Endothelial cell of umbilical vein (primary cell): ENCODE results near the gene MOB1B. TPM values are rescaled to one million over a fixed set of nuclear protein-coding genes. Genes with fewer than 3 reads are reported as not detected.

Experiments used
- BruUV-seq: library from RNA; stranded (reverse); fragments of 400-500 nt; replicated peaks from 2 replicates; lab custom pipeline; 2021; lab: Mats Ljungman, UMichigan
- CTCF ChIA-PET: fragments of 300-600, 350-600 bp; sonication (Branson Sonifier 250); formaldehyde crosslinking; loops from one replicate; lab custom pipeline; 2021; ENCODE audit warnings: antibody characterized with exemption, inconsistent platforms; lab: Charles Lee
- POLR2A ChIA-PET: fragments of 300-600, 350-600 bp; sonication (Branson Sonifier 250); formaldehyde crosslinking; loops from one replicate; lab custom pipeline; 2021; ENCODE audit warnings: antibody characterized with exemption, inconsistent platforms; lab: Charles Lee
- DNase-seq: peaks from one replicate; pipeline ENCODE4 v3.0.0-alpha.2; 2011; ENCODE audit warnings: low read depth, low spot score
- FAIRE-seq: peaks from 2 replicates; lab custom pipeline; 2011; peaks lifted over from hg19 to GRCh38; lab: Jason Lieb, UNC
- H2AFZ ChIP-seq: 2 replicates; pipeline ENCODE4 v1.6.0; 2012; ENCODE audit warnings: low read depth, low read length, control low read depth, inconsistent platforms
- H3K27ac ChIP-seq: 2 replicates; pipeline ENCODE4 v1.5.1; 2011; ENCODE audit warnings: low read depth, mild to moderate bottlenecking, control low read depth, low read length, moderate library complexity; ENCODE audit not compliant: insufficient read depth
- H3K27me3 ChIP-seq, 2 experiments: 2 replicates each; pipeline versions ENCODE4 v1.6.0 to v1.6.1; 2011; ENCODE audit warnings: low read length in 2 of 2, mixed read lengths in 1 of 2; ENCODE audit not compliant: control insufficient read depth in 2 of 2, insufficient read depth in 2 of 2
- H3K36me3 ChIP-seq, 2 experiments: 2 replicates in 1 of 2; 3 replicates in 1 of 2; pipeline ENCODE4 v1.5.1; 2011; ENCODE audit warnings: low read length in 2 of 2, mild to moderate bottlenecking in 1 of 2, moderate library complexity in 1 of 2; ENCODE audit not compliant: control insufficient read depth in 2 of 2, insufficient read depth in 2 of 2; ENCODE audit errors: extremely low read depth in 1 of 2
- H3K4me1 ChIP-seq: 3 replicates; pipeline ENCODE4 v1.5.1; 2011; ENCODE audit warnings: mild to moderate bottlenecking, low read length; ENCODE audit not compliant: control insufficient read depth, insufficient read depth; ENCODE audit errors: extremely low read depth
- H3K4me2 ChIP-seq: 2 replicates; pipeline ENCODE4 v1.6.1; 2011; ENCODE audit warnings: low read length, control low read depth, mixed read lengths; ENCODE audit not compliant: insufficient read depth
- H3K4me3 ChIP-seq, 3 experiments: fragments of 200-600 bp in 1 of 3; sonication (generic), shearing (Covaris generic) in 1 of 3; replicated peaks in 1 of 3; 2 replicates each; pipeline ENCODE4 v1.5.1; 2011 to 2016; ENCODE audit warnings: control low read depth in 3 of 3, low read length in 3 of 3, mild to moderate bottlenecking in 2 of 3, inconsistent platforms in 1 of 3, low read depth in 1 of 3, moderate library complexity in 1 of 3; ENCODE audit not compliant: insufficient read depth in 1 of 3
- H3K79me2 ChIP-seq: 2 replicates; pipeline ENCODE4 v1.6.0; 2012; ENCODE audit warnings: low read length, inconsistent platforms; ENCODE audit not compliant: control insufficient read depth, insufficient read depth
- H3K9ac ChIP-seq: replicated peaks from 2 replicates; pipeline ENCODE3; 2011; ENCODE audit warnings: low read length, control low read depth; ENCODE audit not compliant: insufficient read depth; ENCODE audit errors: extremely low read depth
- H3K9me1 ChIP-seq: replicated peaks from 3 replicates; pipeline ENCODE4 v1.6.0; 2011; ENCODE audit warnings: mild to moderate bottlenecking, low read length; ENCODE audit not compliant: control insufficient read depth, insufficient read depth; ENCODE audit errors: extremely low read depth
- H3K9me3 ChIP-seq: replicated peaks from 2 replicates; pipeline ENCODE4 v1.5.1; 2012; ENCODE audit warnings: low read length, inconsistent platforms; ENCODE audit not compliant: control insufficient read depth, insufficient read depth
- H4K20me1 ChIP-seq: replicated peaks from 2 replicates; pipeline ENCODE3; 2011; ENCODE audit warnings: mild to moderate bottlenecking, low read length; ENCODE audit not compliant: control insufficient read depth, insufficient read depth; ENCODE audit errors: extremely low read depth
- CTCF ChIP-seq, 2 donors: IDR thresholded peaks; 1 replicate in 1 of 2; 2 replicates in 1 of 2; pipeline ENCODE4 v1.5.1; 2011; ENCODE audit warnings: low read length in 2 of 2, mild to moderate bottlenecking in 2 of 2, moderate library complexity in 2 of 2, control low read depth in 1 of 2, inconsistent platforms in 1 of 2, low read depth in 1 of 2; ENCODE audit not compliant: insufficient read depth in 1 of 2; ENCODE audit errors: extremely low read depth in 1 of 2
- EZH2 ChIP-seq: IDR thresholded peaks from 2 replicates; pipeline ENCODE4 v1.6.1; 2012; ENCODE audit warnings: borderline replicate concordance, low read depth, mild to moderate bottlenecking, moderate library complexity, low read length, inconsistent platforms; ENCODE audit not compliant: severe bottlenecking
- FOS ChIP-seq: IDR thresholded peaks from 2 replicates; pipeline ENCODE4 v1.6.1; 2011; ENCODE audit warnings: mild to moderate bottlenecking, low read length, moderate library complexity, borderline replicate concordance; ENCODE audit not compliant: insufficient read depth
- GATA2 ChIP-seq: IDR thresholded peaks from 2 replicates; pipeline ENCODE4 v1.7.0; 2011; ENCODE audit warnings: low read depth, mild to moderate bottlenecking, moderate library complexity, mixed read lengths, low read length; ENCODE audit not compliant: insufficient read length, insufficient read depth
- JUN ChIP-seq: IDR thresholded peaks from 2 replicates; pipeline ENCODE4 v1.6.1; 2011; ENCODE audit warnings: borderline replicate concordance, low read depth; ENCODE audit not compliant: insufficient read length, insufficient read depth
- MAX ChIP-seq: IDR thresholded peaks from 2 replicates; pipeline ENCODE4 v1.6.1; 2011; ENCODE audit not compliant: insufficient read depth, insufficient read length
- MYC ChIP-seq: IDR thresholded peaks from one replicate; pipeline ENCODE4 v1.6.1; 2011; ENCODE audit warnings: mild to moderate bottlenecking, low read depth, low read length
- POLR2A ChIP-seq: IDR thresholded peaks from 2 replicates; pipeline ENCODE4 v1.6.1; 2012; ENCODE audit warnings: low read depth, mild to moderate bottlenecking, control low read depth, low read length
- POLR2AphosphoS5 ChIP-seq: IDR thresholded peaks from 2 replicates; pipeline ENCODE4 v1.6.1; 2012; ENCODE audit warnings: low read depth, mild to moderate bottlenecking, control low read depth, low read length, moderate library complexity; ENCODE audit not compliant: insufficient read depth
- dilution Hi-C: fragments of 300-500 bp; cut with MboI; formaldehyde crosslinking; loops from one replicate; pipeline ENCODE4 v1.15.0; 2019; ENCODE audit warnings: low sequenced_read_pairs; ENCODE audit not compliant: extremely low pct_ligation_motif_present
- intact Hi-C: fragments of 100-400 bp; cut with micrococcal nuclease; formaldehyde crosslinking; loops from one replicate; pipeline ENCODE4 v1.10.0; 2022
- polyA plus RNA-seq, 4 experiments: library from polyadenylated mRNA; depleted of rRNA in 3 of 4; stranded (reverse) in 3 of 4; unstranded in 1 of 4; fragments of >200 nt; gene quantifications; 2 replicates each; pipeline versions ENCODE4 v1.2.1 to v1.2.3, GENCODE V29; 2011 to 2012; ENCODE audit warnings: missing spikeins in 1 of 4
- total RNA-seq: library from RNA; stranded (reverse); gene quantifications from 2 replicates; pipeline ENCODE4 v1.2.3, GENCODE V29; 2021

MOB1B gene
- total and polyA plus RNA-seq, 2 donors (not counting 3 experiments of a cell fraction or from before 2014, with no cell fraction given) = 4.3 to 23.9 TPM

- Histone ChIP-seq H3K27me3 (no peaks in the 10 kb centered on the region), H3K4me3 (no peak overlapping the region), H3K9me3 (no peaks in the 10 kb centered on the region), H3K4me2 (no peak overlapping the region), H3K27ac (no peak overlapping the region), H3K9ac (no peak overlapping the region), H3K79me2 (peaks cover 48% of the 10 kb centered on the region), H4K20me1 (no peaks in the 10 kb centered on the region), H3K9me1 (no peaks in the 10 kb centered on the region), H3K36me3 (no peaks in the 10 kb centered on the region), H2AFZ (no peak overlapping the region), H3K4me1 (no peaks in the 10 kb centered on the region)
- dilution Hi-C loops = no loop called here
- TF ChIP-seq CTCF (IDR thresholded peaks at IDR 0.05; ENCODE audit: extremely low read depth in 1 of 2, insufficient read depth in 1 of 2, low read depth in 1 of 2, low read length in 2 of 2) (no peak), EZH2 (no peak), MAX (no peak), POLR2AphosphoS5 (no peak), GATA2 (no peak), FOS (no peak), MYC (no peak), POLR2A (no peak), JUN (no peak)
- ChIA-PET CTCF (no interaction called here), POLR2A (no interaction called here)
- BruUV-seq = no TSS peak
- DNase-seq (no peak), FAIRE-seq (no peak)
- intact Hi-C loops = no loop called here
Observed at GRCh38 chr4:70936200-70936787, 34.1 kb downstream of the MOB1B start.
